ENCODE measurements around the gene RUVBL2.

RUVBL2 gene

GRCh38 chr19:48989701-48990291, 3.9 kb upstream of the RUVBL2 start:
- no peak for DNase-seq

- no peak for DNase-seq
Measured at GRCh38 chr19:48990400-48990799, 3.3 kb upstream of the RUVBL2 start.

- no peak for DNase-seq
Measured at GRCh38 chr19:48991011-48991609, 2.6 kb upstream of the RUVBL2 start.

- DNase-seq: no peak
Measured at GRCh38 chr19:48991873-48992580, 1.7 kb upstream of the RUVBL2 start.

GRCh38 chr19:48992581-48993174, 1.0 kb upstream of the RUVBL2 start:
- DNase-seq: no peak

GRCh38 chr19:48994035-48994386, 324 bp downstream of the RUVBL2 start:
- DNase-seq: no peak

GRCh38 chr19:48997972-48998371, 4.3 kb downstream of the RUVBL2 start:
- no peak for DNase-seq

GRCh38 chr19:48999481-49000325, 6.0 kb downstream of the RUVBL2 start:
- no peak for DNase-seq

- DNase-seq: no peak
Measured at GRCh38 chr19:49004133-49004532, 10.4 kb downstream of the RUVBL2 start.

- no peak for DNase-seq
Measured at GRCh38 chr19:49004964-49005614, 11.4 kb downstream of the RUVBL2 start.

GRCh38 chr19:49006905-49007304, 13.2 kb downstream of the RUVBL2 start:
- DNase-seq: no peak

- DNase-seq: no peak
Measured at GRCh38 chr19:49009828-49010227, 16.1 kb downstream of the RUVBL2 start.

GRCh38 chr19:49010453-49010852, 16.8 kb downstream of the RUVBL2 start:
- DNase-seq: no peak

- no peak for DNase-seq
Measured at GRCh38 chr19:49011194-49011593, 17.5 kb downstream of the RUVBL2 start.

- no peak for DNase-seq
Measured at GRCh38 chr19:49014123-49014869, 20.6 kb downstream of the RUVBL2 start.

GRCh38 chr19:49014870-49015255, 21.2 kb downstream of the RUVBL2 start:
- no peak for DNase-seq

- DNase-seq: no peak
Measured at GRCh38 chr19:49016067-49016839, 22.6 kb downstream of the RUVBL2 start.

GRCh38 chr19:49017041-49017665, 23.5 kb downstream of the RUVBL2 start, which contains the start of gene LHB:
Gene LHB, minus strand, starts transcription at chr19:49017091. Its CDS starts 10 bp downstream, at chr19:49017081.
- DNase-seq: no peak

- no peak for DNase-seq
Measured at GRCh38 chr19:49017666-49018351, 24.1 kb downstream of the RUVBL2 start.

Measured in NCI-H1417 treated with DMSO at 0.1 percent for 48 hours (cell line).